Stimulated activated CD4-positive, alpha-beta T cell treated with anti-CD3 and anti-CD28 coated beads, Interleukin-15, amount 100 ng/mL, for 48 hours (primary cell): Measurements from ENCODE around the gene RNF113A.
"Not testable (repeated sequence)": the region's sequence is repeated elsewhere in the genome, so short reads cannot be mapped to it uniquely, and the experiment has no call there.

Experiments
- DNase-seq, 2 donors: peaks; one replicate each; pipeline ENCODE4 v3.0.0-alpha.2; 2020; ENCODE audit warnings: low read depth in 2 of 2

RNF113A gene

GRCh38 chrX:119871599-119872395 is at the start of gene RNF113A, which contains the start of gene NDUFA1:
Gene RNF113A, minus strand, starts transcription at chrX:119871733. Its CDS starts 120 bp downstream, at chrX:119871613.
Gene NDUFA1, plus strand, starts transcription at chrX:119871832. Its CDS starts 80 bp downstream, at chrX:119871912.
- DNase-seq = peak; percentile 75

- no peak for DNase-seq
Measured at GRCh38 chrX:119919835-119920585, 48.5 kb upstream of the RNF113A start.

- no peak for DNase-seq
Measured at GRCh38 chrX:119917877-119918276, 46.3 kb upstream of the RNF113A start.

- no peak for DNase-seq
Measured at GRCh38 chrX:119916310-119916709, 44.8 kb upstream of the RNF113A start.

- DNase-seq = no peak
Measured at GRCh38 chrX:119900976-119901375, 29.4 kb upstream of the RNF113A start.

- DNase-seq = no peak
Measured at GRCh38 chrX:119899125-119899524, 27.6 kb upstream of the RNF113A start.

GRCh38 chrX:119895843-119896326 is 24.4 kb upstream of the RNF113A start, which contains the start of gene AKAP14:
Gene AKAP14, plus strand, starts transcription at chrX:119895893. Its CDS starts 7,331 bp downstream, at chrX:119903224.
- no peak for DNase-seq

- not testable (repeated sequence) for DNase-seq
Measured at GRCh38 chrX:119891961-119892692, 20.6 kb upstream of the RNF113A start.

GRCh38 chrX:119890626-119891025 is 19.1 kb upstream of the RNF113A start:
- DNase-seq = not testable (repeated sequence)

- DNase-seq = peak in 1 of 2 donors; percentile 49
Measured at GRCh38 chrX:119887721-119888425, 16.3 kb upstream of the RNF113A start.

GRCh38 chrX:119885554-119886428 is 14.3 kb upstream of the RNF113A start:
- no peak for DNase-seq

- no peak for DNase-seq
Measured at GRCh38 chrX:119880552-119881437, 9.3 kb upstream of the RNF113A start.

GRCh38 chrX:119880076-119880475 is 8.5 kb upstream of the RNF113A start:
- no peak for DNase-seq

- no peak for DNase-seq
Measured at GRCh38 chrX:119878740-119879139, 7.2 kb upstream of the RNF113A start.

- DNase-seq = no peak
Measured at GRCh38 chrX:119871245-119871598, 311 bp downstream of the RNF113A start.

GRCh38 chrX:119870626-119871131 is 854 bp downstream of the RNF113A start:
- DNase-seq = no peak

GRCh38 chrX:119853444-119853843 is 18.1 kb downstream of the RNF113A start:
- no peak for DNase-seq

GRCh38 chrX:119852382-119853353 is 18.9 kb downstream of the RNF113A start, which contains the start of gene UPF3B:
Gene UPF3B, minus strand, starts transcription at chrX:119852963. Its CDS starts 35 bp downstream, at chrX:119852928.
- DNase-seq = peak; percentile 89 to 92
